ELF-1 (cell line): Measurements from ENCODE around the gene TSSK6.
"Not testable (repeated sequence)": the region's sequence is repeated elsewhere in the genome, so short reads cannot be mapped to it uniquely, and the experiment has no call there.

ENCODE experiments used
- DNase-seq: peaks from one replicate; pipeline ENCODE4 v3.0.0-alpha.2; 2016; ENCODE audit warnings: low read depth, low spot score

Gene TSSK6

GRCh38 chr19:19487950-19488874 lies 27.1 kb downstream of the TSSK6 start:
- peak; percentile 47 for DNase-seq

DNA sequence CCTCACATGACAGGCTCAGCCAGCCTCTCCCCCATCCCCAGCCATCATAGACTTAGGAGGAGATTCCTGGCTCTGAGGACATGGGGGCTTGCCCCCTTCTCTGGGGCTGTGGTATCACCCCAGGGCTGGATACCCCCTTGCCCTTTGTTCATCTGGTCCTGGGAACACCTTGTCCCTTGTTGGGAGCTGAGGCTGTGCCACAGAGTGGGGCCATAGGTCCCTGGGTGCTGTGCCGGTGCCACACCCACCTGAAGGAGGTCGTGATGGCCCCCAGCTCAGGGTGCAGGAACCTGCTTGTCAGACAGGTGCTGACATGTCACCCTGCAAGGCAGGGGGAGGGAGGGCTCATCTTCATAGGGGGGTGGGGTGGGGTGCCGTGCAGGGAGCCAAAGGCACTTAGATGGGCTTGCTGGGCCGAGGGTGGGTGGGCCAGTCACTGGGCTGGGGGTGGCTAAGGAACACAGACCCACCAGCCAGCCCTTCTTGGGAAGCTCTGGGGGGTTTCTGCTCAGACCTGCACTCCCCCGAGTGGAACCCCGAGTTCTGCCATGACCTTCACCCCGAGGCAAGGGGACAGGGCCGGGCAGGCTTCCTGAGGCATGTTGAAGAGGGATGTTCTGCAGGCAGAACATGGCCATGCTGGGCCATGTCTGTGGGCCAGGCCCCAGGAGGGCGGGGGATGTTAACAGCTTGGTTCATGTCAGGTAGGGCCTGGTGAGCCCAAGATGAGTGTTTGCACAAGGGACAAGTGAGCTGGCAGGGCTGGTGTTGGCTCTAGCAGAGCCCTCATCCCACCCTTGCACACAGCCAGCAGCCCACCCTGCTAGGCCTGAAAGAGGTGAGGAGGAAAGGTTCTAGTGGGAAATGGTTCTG lies 28.0 kb downstream of the TSSK6 start:
- no peak for DNase-seq

GRCh38 chr19:19486343-19487076 lies 28.8 kb downstream of the TSSK6 start:
- DNase-seq: no peak

DNA sequence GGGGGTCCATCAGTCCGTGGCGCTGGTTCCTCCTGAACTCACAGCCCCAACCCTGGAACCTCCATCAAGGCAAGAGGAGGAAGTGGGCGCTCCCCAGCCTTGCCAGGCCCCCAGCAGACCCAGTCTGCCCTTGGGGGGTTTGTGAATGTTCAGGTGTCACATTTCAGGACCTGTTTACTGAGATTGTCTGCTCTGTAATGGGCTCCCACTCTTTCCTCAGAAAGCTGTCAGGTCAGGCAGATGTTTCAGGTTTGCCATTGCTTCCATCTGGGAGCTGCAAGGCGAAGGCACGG lies 29.4 kb downstream of the TSSK6 start:
- peak; percentile 53 for DNase-seq

- DNase-seq: peak; percentile 63
These were observed 30.0 kb downstream of the TSSK6 start for GRCh38 chr19:19485161-19485997.

- DNase-seq: no peak
These were observed 32.3 kb downstream of the TSSK6 start for GRCh38 chr19:19482809-19483596.

- DNase-seq: no peak
These were observed 34.7 kb downstream of the TSSK6 start for GRCh38 chr19:19480688-19481087.

DNA sequence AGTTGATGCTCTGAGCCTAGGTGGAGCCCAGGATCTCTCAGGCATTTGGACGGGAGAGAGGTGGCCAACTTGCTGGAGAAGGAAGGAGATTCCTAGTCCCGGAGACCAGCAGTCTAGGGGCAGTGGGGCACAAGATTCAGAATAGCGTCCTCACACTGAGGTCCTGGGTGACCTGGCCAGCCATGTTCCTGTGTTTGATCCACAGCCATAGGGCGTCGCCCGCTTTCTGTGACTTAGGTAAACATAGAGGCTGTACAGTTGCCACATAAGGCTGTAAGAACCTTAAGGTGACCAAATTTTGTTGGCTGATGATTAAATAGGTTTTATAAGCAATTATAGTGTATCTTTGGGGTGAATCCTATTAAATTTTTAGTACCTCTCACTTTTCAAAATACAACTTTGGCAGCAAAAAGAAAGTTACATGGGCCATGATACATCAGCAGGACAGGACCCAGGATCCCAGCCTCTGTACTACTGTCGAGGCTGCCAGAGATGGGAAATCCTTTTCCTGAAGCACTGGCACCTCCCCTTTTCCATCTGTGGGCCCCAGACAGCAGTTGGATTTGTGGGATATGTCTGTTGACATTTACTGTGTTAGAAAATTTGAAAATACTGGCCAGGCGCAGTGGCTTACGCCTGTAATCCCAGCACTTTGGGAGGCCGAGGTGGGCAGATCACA lies 37.5 kb downstream of the TSSK6 start:
- DNase-seq: no peak

- peak; percentile 69 for DNase-seq
These were observed 39.2 kb downstream of the TSSK6 start for GRCh38 chr19:19475849-19476828.

GRCh38 chr19:19475015-19475765 lies 40.2 kb downstream of the TSSK6 start:
- peak; percentile 90 for DNase-seq

DNA sequence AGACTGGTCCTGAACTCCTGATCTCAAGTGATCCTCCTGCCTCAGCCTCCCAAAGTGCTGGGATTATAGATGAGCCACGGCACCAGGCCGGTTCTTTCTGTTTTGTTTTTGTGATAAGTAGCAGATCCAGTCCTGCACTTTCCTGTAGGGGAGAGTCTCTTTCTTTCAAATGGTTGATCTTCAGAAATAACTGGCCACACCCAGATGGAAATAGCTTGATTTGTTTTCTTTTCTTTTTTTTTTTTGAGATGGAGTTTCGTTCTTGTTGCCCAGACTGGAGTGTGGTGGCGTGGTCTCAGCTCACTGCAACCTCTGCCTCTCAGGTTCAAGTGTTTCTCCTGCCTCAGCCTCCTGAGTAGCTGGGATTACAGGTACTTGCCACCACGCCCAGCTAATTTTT lies 43.2 kb downstream of the TSSK6 start:
- not testable (repeated sequence) for DNase-seq

DNA sequence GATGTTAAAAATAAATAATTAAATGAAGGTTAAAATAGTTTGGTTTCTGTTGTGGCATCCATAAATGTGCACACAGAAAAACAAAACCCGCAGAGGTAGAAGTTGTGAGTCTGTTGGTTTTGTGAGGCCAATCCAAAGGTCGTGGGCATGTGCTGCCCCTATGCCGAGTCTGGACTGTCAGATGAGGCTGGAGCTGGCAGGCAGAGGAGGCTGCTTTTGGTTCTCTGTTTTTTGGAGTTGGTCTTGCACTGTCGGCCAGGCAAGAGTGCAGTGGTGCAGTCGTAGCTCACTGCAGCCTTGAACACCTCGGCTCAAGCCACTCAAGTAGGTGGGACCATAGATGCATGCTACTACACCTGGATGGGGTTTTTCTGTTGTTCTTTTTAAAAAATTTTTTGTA lies 43.7 kb downstream of the TSSK6 start:
- DNase-seq: no peak

DNA sequence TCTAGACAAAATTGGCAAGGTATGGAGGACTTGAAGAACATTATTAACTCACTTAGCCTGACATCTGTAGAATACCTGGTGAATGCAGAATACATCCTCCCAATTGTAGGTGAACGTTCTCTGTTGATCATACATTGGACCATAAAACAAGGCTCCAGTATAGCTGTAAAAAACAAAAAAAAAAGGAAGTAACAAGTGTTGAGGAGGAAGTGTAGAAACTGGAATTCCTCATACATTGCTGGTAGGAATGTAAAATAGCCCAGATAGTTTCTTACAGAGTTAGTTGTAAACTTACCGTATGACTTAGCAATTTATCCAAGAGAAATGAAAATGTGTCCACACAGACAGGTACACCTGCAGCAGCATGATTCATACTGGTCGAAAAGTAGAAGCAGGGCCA lies 44.8 kb downstream of the TSSK6 start:
- no peak for DNase-seq

- no peak for DNase-seq
These were observed 46.8 kb downstream of the TSSK6 start for GRCh38 chr19:19468424-19469050.

DNA sequence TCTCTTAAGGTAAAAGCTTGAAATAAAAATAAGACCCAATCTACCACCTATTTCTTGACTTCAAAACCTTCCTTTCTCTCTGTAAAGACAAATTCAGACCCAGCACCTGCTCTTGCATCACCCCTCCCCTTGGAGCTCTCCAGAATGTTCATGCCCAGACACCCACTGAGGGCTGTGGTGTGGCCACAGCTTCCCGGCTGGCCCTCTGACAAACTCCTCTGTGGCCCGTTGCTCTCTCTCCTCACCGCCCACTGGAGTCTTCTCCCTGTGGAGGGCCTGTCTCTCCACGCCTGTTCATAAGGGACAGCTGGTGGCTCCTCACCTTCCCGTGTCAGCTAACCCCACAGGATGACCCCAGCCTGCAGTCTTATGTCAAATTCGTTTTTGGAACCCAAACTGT lies 49.1 kb downstream of the TSSK6 start:
- no peak for DNase-seq

- DNase-seq: no peak
These were observed 49.8 kb downstream of the TSSK6 start for GRCh38 chr19:19465436-19466070.
